K562 (cell line): ENCODE measurements around the gene ODF4. TPM values are rescaled to one million over a fixed set of nuclear protein-coding genes. Genes with fewer than 3 reads are reported as not detected.

Experiments used
- ARNT ChIP-seq, 2 experiments: fragments of 450-650 bp; IDR thresholded peaks; 2 replicates each; pipeline ENCODE4 v1.6.1; 2016; ENCODE audit warnings: mild to moderate bottlenecking in 1 of 2
- CBX1 ChIP-seq: sonication (generic); IDR thresholded peaks from 2 replicates; pipeline ENCODE4 v1.6.1; 2016; ENCODE audit warnings: antibody characterized with exemption, low read depth, mild to moderate bottlenecking
- HCFC1 ChIP-seq: IDR thresholded peaks from 2 replicates; pipeline ENCODE4 v1.6.1; 2012; ENCODE audit warnings: low read depth, low read length, improper control_type of control experiment
- KAT8 ChIP-seq: fragments of 450-650 bp; IDR thresholded peaks from 2 replicates; pipeline ENCODE4 v1.6.1; 2016; ENCODE audit warnings: low read depth, mild to moderate bottlenecking
- NUFIP1 ChIP-seq: fragments of 450-650 bp; IDR thresholded peaks from 2 replicates; pipeline ENCODE4 v1.6.1; 2018; ENCODE audit not compliant: partially characterized antibody
- POLR3G ChIP-seq: IDR thresholded peaks from 2 replicates; pipeline ENCODE4 v1.6.1; 2011; ENCODE audit not compliant: insufficient read length, insufficient replicate concordance; ENCODE audit errors: extremely low read depth
- RBFOX2 ChIP-seq: fragments of 200-400 bp; formaldehyde crosslinking; IDR thresholded peaks from 2 replicates; pipeline ENCODE4 v1.6.1; 2017; ENCODE audit warnings: low read depth, mild to moderate bottlenecking, low read length, moderate library complexity
- SRSF7 ChIP-seq: fragments of 200-400 bp; formaldehyde crosslinking; optimal IDR thresholded peaks from 2 replicates; pipeline ENCODE3; 2017; ENCODE audit warnings: mild to moderate bottlenecking, low read depth, low read length
- ZFX ChIP-seq: sonication (generic); formaldehyde crosslinking; IDR thresholded peaks from 2 replicates; pipeline ENCODE4 v1.8.0; 2022; ENCODE audit warnings: mild to moderate bottlenecking, missing genetic modification reagents, moderate library complexity
- ZNF124 ChIP-seq: sonication (generic); formaldehyde crosslinking; IDR thresholded peaks from 2 replicates; pipeline ENCODE4 v1.8.1; 2022; ENCODE audit warnings: missing genetic modification reagents
- ZNF212 ChIP-seq: fragments of 450-650 bp; formaldehyde crosslinking; IDR thresholded peaks from 2 replicates; pipeline ENCODE4 v1.4.0; 2020; ENCODE audit warnings: mild to moderate bottlenecking
- ZNF668 ChIP-seq: fragments of 250-450 bp; sonication (Bioruptor Pico); IDR thresholded peaks from 2 replicates; pipeline ENCODE4 v1.8.0; 2022; ENCODE audit warnings: mild to moderate bottlenecking, inconsistent platforms
- ZNF766 ChIP-seq: fragments of 200-800 bp; sonication (Bioruptor generic); conservative IDR thresholded peaks from 2 replicates; pipeline ENCODE4 v1.6.1; 2016; ENCODE audit warnings: missing genetic modification characterization, missing compliant biosample characterization
- polyA plus RNA-seq, 8 experiments: library from polyadenylated mRNA; depleted of rRNA in 4 of 8; stranded (reverse) in 5 of 8; unstranded in 3 of 8; fragments of >200 nt; fragmentation: Nextera tagmentation in 2 of 8; fragmentation: Illumina TruSeq in 1 of 8; extraction: Ambion mirVana in 2 of 8; extraction: Trizol in 1 of 8; gene quantifications; 2 replicates each; pipeline versions ENCODE4 v1.2.1 to v1.2.3, GENCODE V29; 2011 to 2014; ENCODE audit warnings: inconsistent platforms in 1 of 8, missing spikeins in 1 of 8
- total RNA-seq, 7 experiments: library from RNA; depleted of rRNA in 6 of 7; stranded (reverse); fragments of >200 nt in 6 of 7; fragmentation: Illumina TruSeq in 2 of 7; extraction: Trizol in 2 of 7; gene quantifications; 2 replicates each; pipeline versions ENCODE4 v1.2.1 to v1.2.3, GENCODE V29; 2011 to 2021; ENCODE audit warnings: low replicate concordance in 1 of 7
- TF ChIP-seq, protein P1 (sequence below): fragments of 250-450 bp; sonication (Bioruptor Pico); IDR thresholded peaks from 2 replicates; pipeline ENCODE4 v1.8.0; 2021; ENCODE audit warnings: borderline replicate concordance, mild to moderate bottlenecking, moderate library complexity; ENCODE audit not compliant: poor library complexity, severe bottlenecking
- TF ChIP-seq, protein P2 (sequence below): sonication (generic); formaldehyde crosslinking; IDR thresholded peaks from 2 replicates; pipeline ENCODE4 v1.8.0; 2023; ENCODE audit warnings: mild to moderate bottlenecking, missing genetic modification reagents
- TF ChIP-seq, protein P3 (sequence below): fragments of 450-650 bp; IDR thresholded peaks from 2 replicates; pipeline ENCODE4 v1.6.1; 2017; ENCODE audit warnings: antibody characterized with exemption, mild to moderate bottlenecking
- TF ChIP-seq, protein P4 (sequence below): sonication (generic); formaldehyde crosslinking; IDR thresholded peaks from 2 replicates; pipeline ENCODE4 v1.8.0; 2022; ENCODE audit warnings: mild to moderate bottlenecking, missing genetic modification reagents

ODF4 gene
- total and polyA plus RNA-seq, 9 of the 15 experiments (the other 6 are each of a cell fraction or from before 2014, with no cell fraction given): not detected

DNA sequence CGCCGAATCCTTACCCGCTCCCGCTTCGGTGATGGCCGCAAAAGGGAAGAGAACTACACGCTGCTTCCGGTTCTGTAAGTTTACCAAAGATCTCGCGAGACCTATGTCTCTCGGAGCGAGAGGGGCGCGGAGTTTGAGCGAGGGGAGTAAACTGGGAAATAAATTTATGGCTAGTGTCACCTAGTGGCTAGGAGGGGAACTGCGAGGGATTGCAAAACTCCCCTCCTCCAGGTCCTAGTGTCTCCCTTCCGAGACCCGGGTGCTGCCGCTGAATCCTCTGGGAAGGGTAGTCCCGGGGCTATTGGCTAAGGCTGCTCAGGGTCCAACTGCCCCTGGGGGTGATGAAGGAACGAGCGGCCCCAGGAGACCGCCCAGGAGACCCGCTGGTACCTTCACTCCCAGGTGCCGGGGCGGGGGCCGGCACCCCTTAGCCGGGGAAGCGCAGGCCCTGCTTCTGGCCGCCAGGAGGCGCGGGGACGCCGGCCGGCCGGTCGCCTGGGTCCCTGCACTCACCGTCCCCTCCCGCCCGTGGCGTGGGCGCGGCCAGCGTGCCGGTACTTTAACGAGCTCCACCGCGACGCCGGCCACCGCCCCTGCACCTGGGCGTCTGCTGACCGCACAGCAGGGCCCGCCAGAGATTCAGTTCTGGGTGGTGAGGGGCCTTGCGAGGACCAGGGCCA is 43.6 kb downstream of the ODF4 start, which contains the start of gene RPL26 (continued):
- no peak; the same call in 1 of the 2 replicates for TF ChIP-seq CBX1
- TF ChIP-seq, protein P1, sequence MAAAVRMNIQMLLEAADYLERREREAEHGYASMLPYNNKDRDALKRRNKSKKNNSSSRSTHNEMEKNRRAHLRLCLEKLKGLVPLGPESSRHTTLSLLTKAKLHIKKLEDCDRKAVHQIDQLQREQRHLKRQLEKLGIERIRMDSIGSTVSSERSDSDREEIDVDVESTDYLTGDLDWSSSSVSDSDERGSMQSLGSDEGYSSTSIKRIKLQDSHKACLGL (CRISPR knock-in tag): peak; percentile 73
- no peak for TF ChIP-seq SRSF7
- TF ChIP-seq, protein P2, sequence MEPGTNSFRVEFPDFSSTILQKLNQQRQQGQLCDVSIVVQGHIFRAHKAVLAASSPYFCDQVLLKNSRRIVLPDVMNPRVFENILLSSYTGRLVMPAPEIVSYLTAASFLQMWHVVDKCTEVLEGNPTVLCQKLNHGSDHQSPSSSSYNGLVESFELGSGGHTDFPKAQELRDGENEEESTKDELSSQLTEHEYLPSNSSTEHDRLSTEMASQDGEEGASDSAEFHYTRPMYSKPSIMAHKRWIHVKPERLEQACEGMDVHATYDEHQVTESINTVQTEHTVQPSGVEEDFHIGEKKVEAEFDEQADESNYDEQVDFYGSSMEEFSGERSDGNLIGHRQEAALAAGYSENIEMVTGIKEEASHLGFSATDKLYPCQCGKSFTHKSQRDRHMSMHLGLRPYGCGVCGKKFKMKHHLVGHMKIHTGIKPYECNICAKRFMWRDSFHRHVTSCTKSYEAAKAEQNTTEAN (CRISPR knock-in tag): no peak
- TF ChIP-seq ZNF668 (CRISPR knock-in tag): no peak
- peak; percentile 75 for TF ChIP-seq HCFC1
- TF ChIP-seq, protein P3, sequence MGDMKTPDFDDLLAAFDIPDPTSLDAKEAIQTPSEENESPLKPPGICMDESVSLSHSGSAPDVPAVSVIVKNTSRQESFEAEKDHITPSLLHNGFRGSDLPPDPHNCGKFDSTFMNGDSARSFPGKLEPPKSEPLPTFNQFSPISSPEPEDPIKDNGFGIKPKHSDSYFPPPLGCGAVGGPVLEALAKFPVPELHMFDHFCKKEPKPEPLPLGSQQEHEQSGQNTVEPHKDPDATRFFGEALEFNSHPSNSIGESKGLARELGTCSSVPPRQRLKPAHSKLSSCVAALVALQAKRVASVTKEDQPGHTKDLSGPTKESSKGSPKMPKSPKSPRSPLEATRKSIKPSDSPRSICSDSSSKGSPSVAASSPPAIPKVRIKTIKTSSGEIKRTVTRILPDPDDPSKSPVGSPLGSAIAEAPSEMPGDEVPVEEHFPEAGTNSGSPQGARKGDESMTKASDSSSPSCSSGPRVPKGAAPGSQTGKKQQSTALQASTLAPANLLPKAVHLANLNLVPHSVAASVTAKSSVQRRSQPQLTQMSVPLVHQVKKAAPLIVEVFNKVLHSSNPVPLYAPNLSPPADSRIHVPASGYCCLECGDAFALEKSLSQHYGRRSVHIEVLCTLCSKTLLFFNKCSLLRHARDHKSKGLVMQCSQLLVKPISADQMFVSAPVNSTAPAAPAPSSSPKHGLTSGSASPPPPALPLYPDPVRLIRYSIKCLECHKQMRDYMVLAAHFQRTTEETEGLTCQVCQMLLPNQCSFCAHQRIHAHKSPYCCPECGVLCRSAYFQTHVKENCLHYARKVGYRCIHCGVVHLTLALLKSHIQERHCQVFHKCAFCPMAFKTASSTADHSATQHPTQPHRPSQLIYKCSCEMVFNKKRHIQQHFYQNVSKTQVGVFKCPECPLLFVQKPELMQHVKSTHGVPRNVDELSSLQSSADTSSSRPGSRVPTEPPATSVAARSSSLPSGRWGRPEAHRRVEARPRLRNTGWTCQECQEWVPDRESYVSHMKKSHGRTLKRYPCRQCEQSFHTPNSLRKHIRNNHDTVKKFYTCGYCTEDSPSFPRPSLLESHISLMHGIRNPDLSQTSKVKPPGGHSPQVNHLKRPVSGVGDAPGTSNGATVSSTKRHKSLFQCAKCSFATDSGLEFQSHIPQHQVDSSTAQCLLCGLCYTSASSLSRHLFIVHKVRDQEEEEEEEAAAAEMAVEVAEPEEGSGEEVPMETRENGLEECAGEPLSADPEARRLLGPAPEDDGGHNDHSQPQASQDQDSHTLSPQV: peak; percentile 41; the same call in 1 of the 2 replicates
- peak; percentile 91 for TF ChIP-seq RBFOX2
- TF ChIP-seq KAT8: no peak
- peak in 1 of 2 experiments; percentile 83; a peak in 2 of 4 replicates for TF ChIP-seq ARNT (IDR thresholded peaks at IDR 0.05)
- TF ChIP-seq, protein P4, sequence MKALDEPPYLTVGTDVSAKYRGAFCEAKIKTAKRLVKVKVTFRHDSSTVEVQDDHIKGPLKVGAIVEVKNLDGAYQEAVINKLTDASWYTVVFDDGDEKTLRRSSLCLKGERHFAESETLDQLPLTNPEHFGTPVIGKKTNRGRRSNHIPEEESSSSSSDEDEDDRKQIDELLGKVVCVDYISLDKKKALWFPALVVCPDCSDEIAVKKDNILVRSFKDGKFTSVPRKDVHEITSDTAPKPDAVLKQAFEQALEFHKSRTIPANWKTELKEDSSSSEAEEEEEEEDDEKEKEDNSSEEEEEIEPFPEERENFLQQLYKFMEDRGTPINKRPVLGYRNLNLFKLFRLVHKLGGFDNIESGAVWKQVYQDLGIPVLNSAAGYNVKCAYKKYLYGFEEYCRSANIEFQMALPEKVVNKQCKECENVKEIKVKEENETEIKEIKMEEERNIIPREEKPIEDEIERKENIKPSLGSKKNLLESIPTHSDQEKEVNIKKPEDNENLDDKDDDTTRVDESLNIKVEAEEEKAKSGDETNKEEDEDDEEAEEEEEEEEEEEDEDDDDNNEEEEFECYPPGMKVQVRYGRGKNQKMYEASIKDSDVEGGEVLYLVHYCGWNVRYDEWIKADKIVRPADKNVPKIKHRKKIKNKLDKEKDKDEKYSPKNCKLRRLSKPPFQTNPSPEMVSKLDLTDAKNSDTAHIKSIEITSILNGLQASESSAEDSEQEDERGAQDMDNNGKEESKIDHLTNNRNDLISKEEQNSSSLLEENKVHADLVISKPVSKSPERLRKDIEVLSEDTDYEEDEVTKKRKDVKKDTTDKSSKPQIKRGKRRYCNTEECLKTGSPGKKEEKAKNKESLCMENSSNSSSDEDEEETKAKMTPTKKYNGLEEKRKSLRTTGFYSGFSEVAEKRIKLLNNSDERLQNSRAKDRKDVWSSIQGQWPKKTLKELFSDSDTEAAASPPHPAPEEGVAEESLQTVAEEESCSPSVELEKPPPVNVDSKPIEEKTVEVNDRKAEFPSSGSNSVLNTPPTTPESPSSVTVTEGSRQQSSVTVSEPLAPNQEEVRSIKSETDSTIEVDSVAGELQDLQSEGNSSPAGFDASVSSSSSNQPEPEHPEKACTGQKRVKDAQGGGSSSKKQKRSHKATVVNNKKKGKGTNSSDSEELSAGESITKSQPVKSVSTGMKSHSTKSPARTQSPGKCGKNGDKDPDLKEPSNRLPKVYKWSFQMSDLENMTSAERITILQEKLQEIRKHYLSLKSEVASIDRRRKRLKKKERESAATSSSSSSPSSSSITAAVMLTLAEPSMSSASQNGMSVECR (CRISPR knock-in tag): peak; percentile 66; the same call in 1 of the 2 replicates
- no peak for TF ChIP-seq NUFIP1
- no peak for TF ChIP-seq POLR3G
- TF ChIP-seq ZFX (CRISPR knock-in tag): peak; percentile 57
- TF ChIP-seq ZNF212: no peak
- TF ChIP-seq ZNF766 (CRISPR knock-in tag): no peak
- no peak for TF ChIP-seq ZNF124 (CRISPR knock-in tag)
